Activated naive CD4-positive, alpha-beta T cell treated with anti-CD3 and anti-CD28 coated beads, Interleukin-2, amount 50 U/mL, for 24 hours (primary cell): ENCODE results near the gene ZNF341.
A peak's percentile ranks its signal among the peaks of the same experiment; 100 is the strongest.
"Not testable (repeated sequence)": the region's sequence is repeated elsewhere in the genome, so short reads cannot be mapped to it uniquely, and the experiment has no call there.

Experiments
- H3K27ac Mint-ChIP-seq: one replicate; pipeline ENCODE4 v1.8.0; 2021; ENCODE audit warnings: mild to moderate bottlenecking, mixed read lengths
- H3K27me3 Mint-ChIP-seq: one replicate; pipeline ENCODE4 v1.8.0; 2021; ENCODE audit warnings: mixed read lengths
- H3K36me3 Mint-ChIP-seq: one replicate; pipeline ENCODE4 v1.8.0; 2021; ENCODE audit warnings: mixed read lengths
- H3K4me1 Mint-ChIP-seq: one replicate; pipeline ENCODE4 v1.8.0; 2021; ENCODE audit warnings: mixed read lengths
- H3K4me3 Mint-ChIP-seq: one replicate; pipeline ENCODE4 v1.8.0; 2021; ENCODE audit warnings: mild to moderate bottlenecking, mixed read lengths
- H3K9me3 Mint-ChIP-seq: one replicate; pipeline ENCODE4 v1.8.0; 2021; ENCODE audit warnings: mixed read lengths

Gene ZNF341

DNA sequence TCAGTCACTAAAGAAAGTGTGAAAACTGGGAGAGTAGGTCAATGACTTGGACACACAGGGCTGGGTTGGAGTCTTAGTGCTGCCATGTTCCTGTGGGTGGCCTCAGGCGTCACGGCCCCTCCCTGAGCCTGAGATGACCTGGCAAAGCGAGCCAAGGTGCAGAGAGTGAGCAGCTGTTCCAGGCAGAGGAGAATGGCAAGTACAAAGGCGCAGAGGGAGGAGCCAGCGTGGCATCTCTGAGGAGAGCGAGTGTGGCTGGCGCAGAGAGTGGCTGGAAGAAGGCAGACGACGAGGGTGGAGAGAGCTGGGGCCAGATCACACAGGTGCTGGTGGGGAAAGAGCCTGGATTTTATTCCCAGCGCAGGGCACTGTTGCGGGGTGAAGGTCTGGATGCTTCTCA is 58.8 kb downstream of the ZNF341 start:
- H3K27me3 Mint-ChIP-seq, result no peaks in the 10 kb centered on the region
- peaks cover 3% of the 10 kb centered on the region for H3K36me3 Mint-ChIP-seq
- H3K4me1 Mint-ChIP-seq, result peaks cover 5% of the 10 kb centered on the region
- no peak overlapping the region for H3K4me3 Mint-ChIP-seq
- no peak overlapping the region for H3K27ac Mint-ChIP-seq
- no peaks in the 10 kb centered on the region for H3K9me3 Mint-ChIP-seq

DNA sequence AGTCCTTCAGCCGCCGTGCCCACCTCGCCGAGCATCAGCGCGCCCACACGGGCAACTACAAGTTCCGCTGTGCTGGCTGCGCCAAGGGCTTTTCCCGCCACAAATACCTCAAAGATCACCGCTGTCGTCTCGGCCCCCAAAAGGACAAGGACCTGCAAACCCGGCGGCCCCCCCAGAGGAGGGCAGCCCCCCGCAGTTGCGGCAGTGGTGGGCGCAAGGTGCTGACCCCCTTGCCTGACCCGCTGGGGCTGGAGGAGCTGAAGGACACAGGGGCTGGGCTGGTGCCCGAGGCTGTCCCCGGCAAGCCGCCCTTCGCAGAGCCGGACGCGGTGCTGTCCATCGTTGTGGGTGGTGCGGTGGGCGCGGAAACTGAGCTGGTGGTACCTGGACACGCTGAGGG is 59.2 kb downstream of the ZNF341 start:
- Mint-ChIP-seq H3K9me3 (no peaks in the 10 kb centered on the region), H3K4me1 (peaks cover 5% of the 10 kb centered on the region), H3K27me3 (no peaks in the 10 kb centered on the region), H3K27ac (no peak overlapping the region), H3K4me3 (no peak overlapping the region), H3K36me3 (peaks cover 3% of the 10 kb centered on the region)

DNA sequence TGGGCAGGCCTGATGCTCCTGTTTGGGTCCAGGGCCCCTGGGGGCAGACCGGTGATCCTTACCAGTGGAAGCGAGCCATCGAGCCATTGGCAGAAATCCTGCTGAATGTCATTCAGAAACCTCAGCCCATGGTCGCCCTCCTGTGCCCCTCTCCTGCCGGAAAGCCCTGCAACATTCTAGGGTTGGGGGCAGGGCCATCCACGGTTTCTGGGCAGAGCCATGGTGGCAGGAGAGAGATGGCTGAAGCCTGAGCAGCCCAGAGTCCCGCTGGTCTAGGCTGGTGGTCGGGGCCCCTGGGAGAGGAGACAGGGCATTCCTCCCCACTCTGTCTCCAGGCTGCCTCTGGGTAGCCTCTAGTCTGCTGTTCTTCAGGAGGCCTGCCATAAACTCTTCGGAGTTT is 59.7 kb downstream of the ZNF341 start:
- Mint-ChIP-seq H3K27me3 (no peaks in the 10 kb centered on the region), H3K36me3 (peaks cover 3% of the 10 kb centered on the region), H3K9me3 (no peaks in the 10 kb centered on the region), H3K27ac (no peak overlapping the region), H3K4me1 (peaks cover 5% of the 10 kb centered on the region), H3K4me3 (no peak overlapping the region)

GRCh38 chr20:33791959-33792597 is 60.3 kb downstream of the ZNF341 start:
- H3K4me3 Mint-ChIP-seq, result no peak overlapping the region
- peak overlapping the region; percentile 41 for H3K27ac Mint-ChIP-seq
- H3K27me3 Mint-ChIP-seq, result no peaks in the 10 kb centered on the region
- peaks cover 3% of the 10 kb centered on the region for H3K36me3 Mint-ChIP-seq
- no peaks in the 10 kb centered on the region for H3K9me3 Mint-ChIP-seq
- peaks cover 3% of the 10 kb centered on the region for H3K4me1 Mint-ChIP-seq

- H3K27ac Mint-ChIP-seq, H3K9me3 Mint-ChIP-seq, H3K36me3 Mint-ChIP-seq, H3K4me1 Mint-ChIP-seq, H3K4me3 Mint-ChIP-seq, H3K27me3 Mint-ChIP-seq: not testable (repeated sequence)
Measured at GRCh38 chr20:33792598-33792989, 60.8 kb downstream of the ZNF341 start.

DNA sequence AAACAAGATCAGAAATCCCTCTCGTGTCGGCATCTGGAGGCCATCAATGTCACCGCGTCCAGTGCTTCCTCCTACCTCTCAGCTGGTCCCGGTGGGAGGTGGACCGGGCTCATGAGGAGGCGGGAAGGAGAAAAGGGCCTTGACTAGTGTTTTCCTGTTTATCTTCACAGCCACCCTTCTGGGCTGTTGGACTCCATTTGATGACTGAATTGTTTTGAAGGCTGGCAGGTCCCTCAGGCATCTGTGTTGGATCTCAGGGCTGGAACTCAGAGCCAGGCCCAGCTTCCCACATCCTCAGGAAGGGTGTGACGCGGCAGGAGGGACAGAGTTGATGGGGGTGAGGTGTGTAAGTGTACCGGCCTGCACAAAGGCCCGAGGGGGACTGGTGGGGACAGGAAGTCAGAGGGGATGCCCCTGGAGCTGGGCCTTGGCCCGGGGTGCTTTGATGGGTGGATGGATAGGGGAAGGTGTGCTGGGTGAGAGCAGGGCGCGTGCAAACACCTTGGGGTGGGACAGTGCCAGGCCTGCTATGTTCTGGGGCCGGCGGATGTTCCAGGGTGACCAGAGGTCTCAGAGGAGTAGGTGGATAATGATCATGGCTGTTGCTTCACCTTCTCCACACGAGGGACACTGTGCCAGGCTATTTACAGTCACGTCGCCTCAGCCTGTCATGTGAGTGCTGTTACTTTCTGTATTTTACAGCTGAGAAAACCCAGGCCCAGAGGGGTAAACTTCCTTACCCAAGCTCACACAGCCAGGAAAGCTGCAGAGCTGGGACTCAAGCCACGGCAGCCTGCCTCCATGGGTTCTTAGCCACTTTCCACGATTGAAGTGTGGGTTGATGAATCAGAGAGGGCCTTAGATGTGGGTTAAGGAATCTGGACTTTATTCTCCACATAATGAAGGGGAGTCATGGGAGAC is 61.5 kb downstream of the ZNF341 start:
- no peak overlapping the region for H3K4me3 Mint-ChIP-seq
- H3K9me3 Mint-ChIP-seq, result no peaks in the 10 kb centered on the region
- H3K27me3 Mint-ChIP-seq, result no peaks in the 10 kb centered on the region
- no peaks in the 10 kb centered on the region for H3K4me1 Mint-ChIP-seq
- H3K36me3 Mint-ChIP-seq, result peaks cover 3% of the 10 kb centered on the region
- H3K27ac Mint-ChIP-seq, result no peak overlapping the region

DNA sequence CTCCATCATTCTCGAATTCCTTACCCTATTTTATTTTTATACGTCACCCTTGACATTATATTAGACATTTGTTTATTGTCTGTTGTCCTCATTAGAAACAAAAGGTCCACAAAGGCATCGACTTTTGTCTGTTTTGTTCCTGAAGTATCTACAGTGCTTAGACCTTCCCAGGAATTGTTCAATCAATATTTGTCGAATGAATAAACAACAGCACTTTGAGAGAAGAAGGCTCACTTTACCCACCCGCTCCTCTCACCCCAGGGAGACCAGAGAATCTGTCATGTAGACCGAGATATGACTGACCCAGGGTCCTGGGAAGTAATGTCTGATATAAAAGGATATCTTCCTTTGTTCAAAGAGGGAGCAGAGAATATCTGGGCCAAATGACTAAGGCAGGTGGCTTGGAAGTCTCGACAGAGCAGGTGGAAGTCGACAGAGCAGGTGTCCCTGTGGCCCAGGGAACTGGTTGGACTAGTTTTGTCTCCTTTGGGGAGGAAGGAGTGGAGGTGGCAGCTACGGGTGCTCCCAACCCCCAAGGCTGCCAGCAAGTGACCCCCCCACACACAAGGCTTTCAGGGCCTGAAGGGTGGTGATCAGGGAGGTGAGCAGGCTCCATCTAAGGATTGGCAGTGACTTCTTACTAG is 64.6 kb downstream of the ZNF341 start:
- no peak overlapping the region for H3K27ac Mint-ChIP-seq
- H3K9me3 Mint-ChIP-seq, result no peaks in the 10 kb centered on the region
- no peaks in the 10 kb centered on the region for H3K36me3 Mint-ChIP-seq
- H3K4me1 Mint-ChIP-seq, result no peaks in the 10 kb centered on the region
- no peaks in the 10 kb centered on the region for H3K27me3 Mint-ChIP-seq
- no peak overlapping the region for H3K4me3 Mint-ChIP-seq

DNA sequence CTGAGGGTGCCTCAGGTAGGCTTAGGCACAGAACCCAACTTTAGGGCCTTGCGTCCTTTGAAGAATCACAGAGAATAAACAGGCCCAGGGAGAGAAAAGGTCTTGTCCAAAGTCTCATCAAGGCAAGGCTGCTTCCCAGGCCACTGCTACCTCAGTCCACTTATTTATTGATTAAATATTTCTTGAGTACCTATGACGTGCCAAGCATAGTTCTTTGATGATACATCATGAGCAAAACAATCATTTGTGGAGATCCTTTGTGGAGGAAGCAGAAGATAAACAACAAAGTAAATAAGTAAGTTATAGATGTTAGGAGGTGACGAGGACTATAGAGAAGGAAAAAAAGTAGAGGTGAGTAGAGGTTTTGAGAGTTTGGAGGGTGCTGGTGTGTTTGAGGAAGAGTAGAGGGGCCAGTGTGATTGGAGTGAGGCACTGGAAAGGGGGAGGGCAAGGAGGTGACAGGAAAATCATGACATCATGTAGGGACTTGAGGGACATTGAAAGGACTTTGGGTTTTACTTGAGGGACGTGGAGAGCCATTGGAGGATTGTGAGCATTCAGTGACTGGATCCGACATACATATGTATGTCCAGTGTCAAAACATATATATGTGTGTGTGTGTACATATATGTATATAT is 65.2 kb downstream of the ZNF341 start:
- Mint-ChIP-seq H3K4me1 (no peaks in the 10 kb centered on the region), H3K36me3 (no peaks in the 10 kb centered on the region), H3K9me3 (no peaks in the 10 kb centered on the region), H3K4me3 (no peak overlapping the region), H3K27ac (no peak overlapping the region), H3K27me3 (no peaks in the 10 kb centered on the region)

DNA sequence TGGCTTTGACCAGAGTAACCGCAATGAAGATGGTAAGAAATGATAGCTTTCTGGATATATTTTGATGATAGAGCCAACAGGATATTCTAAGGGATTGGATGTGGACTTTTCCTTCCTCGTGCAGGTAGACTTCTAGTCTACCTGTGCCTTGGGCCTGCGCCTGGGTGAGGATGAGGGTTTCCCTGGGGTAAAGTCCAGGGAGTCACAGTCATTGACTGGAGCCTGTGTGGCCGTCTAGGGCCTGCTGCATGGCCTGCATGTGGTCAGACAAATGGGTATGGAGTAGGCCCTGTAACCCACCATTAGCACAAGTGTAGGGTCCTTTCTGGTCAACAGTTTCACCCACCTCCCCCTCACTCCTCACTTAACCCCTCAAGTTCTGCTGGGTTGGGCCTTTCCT is 66.6 kb downstream of the ZNF341 start:
- Mint-ChIP-seq H3K36me3 (no peaks in the 10 kb centered on the region), H3K9me3 (no peaks in the 10 kb centered on the region), H3K27ac (no peak overlapping the region), H3K27me3 (no peaks in the 10 kb centered on the region), H3K4me3 (no peak overlapping the region), H3K4me1 (no peaks in the 10 kb centered on the region)

DNA sequence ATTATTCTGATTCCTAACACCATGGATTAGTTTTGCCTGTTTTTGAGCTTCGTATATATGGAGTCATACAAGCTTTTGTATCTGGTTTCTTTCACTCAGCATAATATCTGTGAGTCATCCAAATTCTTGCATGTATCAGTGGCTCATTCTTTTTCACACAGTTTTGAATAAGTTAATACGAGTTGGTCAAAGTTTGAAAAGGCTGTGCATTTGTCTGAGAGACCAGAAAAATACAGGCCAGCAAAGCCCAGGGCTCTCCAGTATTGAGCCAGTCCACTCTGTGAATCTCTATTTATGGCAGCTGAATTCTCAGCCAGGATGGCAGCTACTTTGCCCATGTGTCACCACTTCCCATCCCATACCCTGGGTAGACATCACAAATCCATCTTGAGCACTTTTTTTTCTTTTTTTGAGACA is 72.1 kb downstream of the ZNF341 start:
- Mint-ChIP-seq H3K4me1 (no peaks in the 10 kb centered on the region), H3K9me3 (no peaks in the 10 kb centered on the region), H3K36me3 (no peaks in the 10 kb centered on the region), H3K27ac (no peak overlapping the region), H3K27me3 (no peaks in the 10 kb centered on the region), H3K4me3 (no peak overlapping the region)

GRCh38 chr20:33808388-33808787 is 76.6 kb downstream of the ZNF341 start:
- H3K36me3 Mint-ChIP-seq, result peaks cover 11% of the 10 kb centered on the region

DNA sequence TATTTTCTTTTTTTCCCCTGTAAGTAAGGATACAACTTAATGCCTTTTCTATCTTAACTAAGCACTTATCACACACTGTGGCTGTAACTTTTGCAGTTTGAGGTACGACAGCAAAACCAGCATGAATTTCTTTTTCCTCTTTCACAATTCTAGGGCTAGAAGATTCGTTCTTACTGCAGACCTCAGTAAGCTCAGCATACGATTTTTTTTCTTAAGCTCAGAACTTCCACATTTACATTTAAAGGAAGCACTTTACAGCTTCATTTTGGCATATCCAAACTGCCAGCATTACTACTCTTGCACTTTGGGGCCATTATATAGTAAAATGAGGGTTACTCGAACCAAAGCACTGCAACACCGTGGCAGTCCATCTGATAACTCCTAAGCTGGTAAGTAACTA is 78.5 kb downstream of the ZNF341 start:
- Mint-ChIP-seq H3K27me3 (no peaks in the 10 kb centered on the region), H3K9me3 (no peaks in the 10 kb centered on the region), H3K4me3 (no peak overlapping the region), H3K36me3 (peaks cover 13% of the 10 kb centered on the region), H3K4me1 (peaks cover 36% of the 10 kb centered on the region), H3K27ac (no peak overlapping the region)

More at GRCh38 chr20:33808388-33808787, 76.6 kb downstream of the ZNF341 start:
- Mint-ChIP-seq H3K4me1 (peaks cover 17% of the 10 kb centered on the region), H3K27me3 (no peaks in the 10 kb centered on the region), H3K27ac (no peak overlapping the region), H3K9me3 (no peaks in the 10 kb centered on the region), H3K4me3 (no peak overlapping the region)

GRCh38 chr20:33810885-33811775 is 79.3 kb downstream of the ZNF341 start, which contains the start of gene CHMP4B:
CHMP4B (plus strand) TSS chr20:33811348; CDS start chr20:33811469, 121 bp downstream.
- Mint-ChIP-seq H3K4me1 (peaks cover 45% of the 10 kb centered on the region), H3K9me3 (no peaks in the 10 kb centered on the region), H3K27me3 (no peaks in the 10 kb centered on the region), H3K27ac (peak within 1 kb of the TSS; percentile 94), H3K36me3 (peaks cover 13% of the 10 kb centered on the region), H3K4me3 (peak within 1 kb of the TSS; percentile 100)

GRCh38 chr20:33811776-33812151 is 80.0 kb downstream of the ZNF341 start:
- no peaks in the 10 kb centered on the region for H3K9me3 Mint-ChIP-seq
- peaks cover 13% of the 10 kb centered on the region for H3K36me3 Mint-ChIP-seq
- H3K4me1 Mint-ChIP-seq, result peaks cover 51% of the 10 kb centered on the region
- H3K27ac Mint-ChIP-seq, result peak overlapping the region; percentile 94
- peak overlapping the region; percentile 100 for H3K4me3 Mint-ChIP-seq
- no peaks in the 10 kb centered on the region for H3K27me3 Mint-ChIP-seq
